Jurkat, Clone E6-1 (cell line): ENCODE results near the gene RAB40B. TPM values are rescaled to one million over a fixed set of nuclear protein-coding genes. Genes with fewer than 3 reads are reported as not detected.
"Not testable (repeated sequence)": the region's sequence is repeated elsewhere in the genome, so short reads cannot be mapped to it uniquely, and the experiment has no call there.

Experiments used
- DNase-seq: peaks from one replicate; pipeline ENCODE4 v3.0.0-alpha.2; 2011; ENCODE audit warnings: low read depth, low spot score
- H3K4me3 ChIP-seq: 2 replicates; pipeline ENCODE4 v1.5.1; 2011; ENCODE audit warnings: mild to moderate bottlenecking, low read length, control low read depth, moderate library complexity
- polyA plus RNA-seq: library from polyadenylated mRNA; unstranded; fragments of >200 nt; gene quantifications from one replicate; pipeline ENCODE4 v1.2.1, GENCODE V29; 2012; ENCODE audit warnings: missing spikeins; ENCODE audit not compliant: insufficient read length, insufficient read depth

RAB40B gene
- 8.8 TPM for polyA plus RNA-seq

- peak; percentile 96 for DNase-seq
- H3K4me3 ChIP-seq = peak within 1 kb of the TSS; percentile 52
These were observed at the start of gene RAB40B for GRCh38 chr17:82698065-82698973. RAB40B (minus strand) TSS chr17:82698698; CDS start chr17:82698596, 102 bp downstream.

- no peak for DNase-seq
- no peak overlapping the region for H3K4me3 ChIP-seq
These were observed 47.0 kb upstream of the RAB40B start for GRCh38 chr17:82745524-82745923.

- DNase-seq, H3K4me3 ChIP-seq: not testable (repeated sequence)
These were observed 46.2 kb upstream of the RAB40B start for GRCh38 chr17:82744736-82745135.

GRCh38 chr17:82743344-82744219 lies 45.1 kb upstream of the RAB40B start:
- no peak for DNase-seq
- H3K4me3 ChIP-seq = no peak overlapping the region

- no peak for DNase-seq
- H3K4me3 ChIP-seq = no peak overlapping the region
These were observed 42.6 kb upstream of the RAB40B start for GRCh38 chr17:82740906-82741759.

GRCh38 chr17:82737967-82738877 lies 39.7 kb upstream of the RAB40B start:
- DNase-seq = no peak
- no peak overlapping the region for H3K4me3 ChIP-seq

GRCh38 chr17:82736511-82737185 lies 38.1 kb upstream of the RAB40B start:
- DNase-seq = no peak
- H3K4me3 ChIP-seq = no peak overlapping the region

- no peak within 1 kb of the TSS for H3K4me3 ChIP-seq
- DNase-seq = no peak
These were observed 36.7 kb upstream of the RAB40B start, which contains the start of gene FN3K for GRCh38 chr17:82734987-82735866. FN3K (plus strand) TSS chr17:82735615; CDS start chr17:82735637, 22 bp downstream.

- no peak for DNase-seq
- no peak overlapping the region for H3K4me3 ChIP-seq
These were observed 33.7 kb upstream of the RAB40B start for GRCh38 chr17:82732118-82732743.

GRCh38 chr17:82729479-82730260 lies 31.2 kb upstream of the RAB40B start:
- no peak overlapping the region for H3K4me3 ChIP-seq
- DNase-seq = no peak

- no peak for DNase-seq
These were observed 27.9 kb upstream of the RAB40B start for GRCh38 chr17:82726427-82726826.

GRCh38 chr17:82723169-82723807 lies 24.8 kb upstream of the RAB40B start:
- DNase-seq = no peak
- no peak overlapping the region for H3K4me3 ChIP-seq

More at GRCh38 chr17:82726427-82726826, 27.9 kb upstream of the RAB40B start:
- H3K4me3 ChIP-seq = no peak overlapping the region

GRCh38 chr17:82722341-82723013 lies 24.0 kb upstream of the RAB40B start:
- no peak for DNase-seq
- no peak overlapping the region for H3K4me3 ChIP-seq

GRCh38 chr17:82720204-82720603 lies 21.7 kb upstream of the RAB40B start:
- H3K4me3 ChIP-seq = no peak overlapping the region
- DNase-seq = no peak
